Tongue (tissue), 2 donors: ENCODE results near the gene CDH13. TPM values are rescaled to one million over a fixed set of nuclear protein-coding genes. Genes with fewer than 3 reads are reported as not detected.

Experiments
- DNase-seq: peaks from one replicate; pipeline ENCODE4 v3.0.0-alpha.2; 2015
- total RNA-seq: library from RNA; depleted of rRNA; stranded (reverse); fragments of >200 nt; gene quantifications from one replicate; pipeline ENCODE4 v1.2.3, GENCODE V29; 2014

Gene CDH13
- total RNA-seq, 1 donor from 2014 or later: 106 TPM

DNA sequence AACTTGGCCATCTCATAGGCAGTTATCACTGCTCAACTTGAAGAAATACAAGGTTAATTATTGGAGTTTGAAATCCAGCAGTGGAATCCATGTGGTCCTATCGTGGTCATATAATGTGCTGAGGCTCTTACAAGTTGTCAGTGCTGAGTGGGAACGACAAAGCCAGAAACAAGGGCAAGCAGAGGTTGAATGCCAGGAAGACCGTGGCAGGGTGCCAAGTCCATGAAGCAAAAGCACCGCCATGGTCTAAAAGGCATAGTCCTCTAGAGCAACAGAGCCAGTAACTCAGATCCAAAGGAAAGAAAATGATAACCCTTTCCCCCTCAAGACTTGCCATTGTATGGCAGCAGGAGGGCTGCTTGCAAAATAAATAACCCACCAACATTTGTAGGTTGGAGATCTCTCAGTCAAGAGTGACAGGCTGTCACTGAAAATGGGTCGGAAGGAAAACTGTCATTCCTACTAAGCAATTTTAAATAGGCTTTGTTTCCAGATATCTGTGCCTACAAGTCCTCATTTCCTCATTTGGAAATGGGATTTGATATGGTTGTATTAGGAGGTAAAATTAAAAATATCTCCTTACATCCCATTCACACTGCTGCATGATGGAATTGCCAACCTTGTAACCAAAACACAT, 1144.7 kb downstream of the CDH13 start:
- peak; percentile 64 for DNase-seq

DNA sequence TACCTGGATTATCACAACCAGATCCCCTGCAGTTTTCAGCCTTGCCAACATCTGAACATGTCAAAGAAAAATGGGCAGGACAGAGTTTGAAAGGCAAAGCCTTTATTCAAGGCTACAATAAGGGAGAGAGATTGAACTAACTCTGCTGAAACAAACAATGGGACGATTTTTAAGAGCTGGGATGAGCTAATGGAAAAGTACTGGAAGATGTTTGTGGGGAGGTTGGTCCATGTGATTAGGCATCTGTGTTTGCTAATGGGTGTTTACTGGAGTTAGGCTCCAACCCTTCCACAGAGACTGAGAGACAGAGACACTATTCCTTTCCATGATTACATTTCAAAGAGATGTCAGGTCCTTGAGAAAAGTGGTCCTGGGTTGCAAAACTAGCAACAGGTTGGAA, 1146.0 kb downstream of the CDH13 start:
- no peak for DNase-seq

DNA sequence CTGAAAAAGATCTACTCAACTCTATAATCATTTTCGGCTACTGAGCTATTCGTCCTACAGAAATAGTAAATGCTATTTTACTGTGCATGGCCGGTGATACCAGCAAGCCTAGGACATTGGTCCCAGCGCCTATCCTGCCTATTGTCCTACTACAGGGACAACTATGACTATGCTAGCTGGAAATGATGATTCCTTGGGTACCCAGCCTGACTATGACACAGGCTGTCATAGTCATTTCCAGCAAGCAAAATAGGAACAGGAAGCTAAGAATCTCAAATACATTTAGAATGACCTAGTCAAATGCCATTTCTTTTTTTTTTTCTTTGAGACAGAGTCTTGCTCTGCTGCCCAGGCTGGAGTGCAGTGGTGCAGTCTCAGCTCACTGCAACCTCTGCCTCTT, 1147.3 kb downstream of the CDH13 start:
- no peak for DNase-seq

DNA sequence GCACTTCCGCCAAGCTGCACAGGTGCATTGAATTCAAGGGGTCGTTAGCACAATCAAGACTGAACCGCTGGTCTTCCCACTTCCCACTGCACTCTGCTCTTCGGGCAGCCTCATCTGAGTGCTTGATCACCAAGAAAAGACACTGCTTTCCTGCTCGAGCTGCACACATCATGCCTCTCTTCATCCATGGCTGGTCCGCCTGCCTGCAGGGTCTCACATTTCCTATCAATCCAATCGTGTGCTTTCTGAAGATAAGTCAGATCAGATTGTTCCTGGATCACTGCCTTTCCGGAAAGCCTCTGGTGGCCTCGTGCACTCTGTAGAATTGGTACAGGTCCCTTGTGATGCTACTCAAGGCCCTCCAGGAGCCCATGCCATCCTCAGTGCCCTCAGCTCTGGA, 1150.2 kb downstream of the CDH13 start:
- no peak for DNase-seq

DNA sequence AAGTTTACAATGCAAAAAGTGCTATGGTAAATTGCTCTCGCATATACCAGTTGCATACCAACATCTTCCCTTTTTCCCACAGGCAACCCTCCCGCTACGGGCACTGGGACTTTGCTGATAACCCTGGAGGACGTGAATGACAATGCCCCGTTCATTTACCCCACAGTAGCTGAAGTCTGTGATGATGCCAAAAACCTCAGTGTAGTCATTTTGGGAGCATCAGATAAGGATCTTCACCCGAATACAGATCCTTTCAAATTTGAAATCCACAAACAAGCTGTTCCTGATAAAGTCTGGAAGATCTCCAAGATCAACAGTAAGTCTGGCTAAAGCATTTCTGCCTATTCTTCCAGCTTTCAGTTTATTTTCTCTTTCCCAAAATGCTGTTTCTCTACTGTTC, 1153.1 kb downstream of the CDH13 start:
- no peak for DNase-seq

DNA sequence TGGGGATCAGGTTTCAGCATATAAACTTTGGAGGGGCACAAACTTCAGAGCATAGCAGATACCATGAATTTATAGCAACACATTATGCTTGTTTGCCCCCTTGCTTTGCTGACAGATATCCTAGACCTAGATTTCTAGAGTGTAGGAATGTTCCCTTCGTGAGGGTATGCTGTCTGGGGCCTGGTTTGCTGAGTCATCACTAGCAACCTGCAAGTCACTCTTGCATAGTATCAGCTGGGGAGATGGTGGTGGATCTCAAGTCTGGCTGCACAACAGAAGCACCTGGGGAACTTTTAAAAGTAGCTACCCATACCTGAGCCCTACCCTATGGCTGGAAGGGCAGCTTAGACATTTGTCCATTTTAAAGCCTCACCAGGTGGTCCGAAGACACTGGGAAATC, 1158.7 kb downstream of the CDH13 start:
- no peak for DNase-seq

DNA sequence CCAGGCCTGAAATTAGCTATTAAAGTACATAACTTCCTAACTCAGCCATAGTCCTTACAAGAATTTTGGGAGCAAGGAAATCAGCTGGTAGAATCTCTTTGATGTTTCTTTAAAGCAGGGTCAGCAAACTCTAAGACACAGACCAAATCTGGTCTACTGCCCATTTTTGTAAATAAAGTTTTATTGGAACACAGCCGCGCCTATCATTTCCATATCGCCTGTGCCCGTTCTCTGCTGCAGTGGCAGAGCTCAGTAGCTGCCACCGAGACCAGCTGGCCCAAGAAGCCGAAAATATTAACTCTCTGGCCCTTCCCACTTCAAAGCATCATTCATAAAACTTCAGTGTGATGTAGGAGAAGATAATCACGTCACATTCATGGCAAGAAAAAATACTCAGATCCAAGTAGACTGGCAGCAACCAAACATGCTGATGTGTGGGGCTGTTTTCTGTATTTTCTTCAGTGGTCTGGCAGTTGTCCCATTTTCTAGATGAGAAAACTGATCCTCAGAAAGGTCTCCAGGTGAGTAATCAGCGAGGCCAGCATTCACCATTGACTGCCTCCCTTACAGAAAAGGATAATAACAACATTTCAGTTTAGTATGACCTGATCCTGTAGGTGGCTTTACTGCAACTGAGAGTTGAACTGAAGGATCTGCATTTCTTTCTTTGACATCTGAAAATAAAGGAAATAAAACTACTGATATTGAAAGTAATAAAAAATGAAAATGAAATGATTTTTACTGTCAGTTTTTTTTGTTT, 1163.1 kb downstream of the CDH13 start:
- no peak for DNase-seq

DNA sequence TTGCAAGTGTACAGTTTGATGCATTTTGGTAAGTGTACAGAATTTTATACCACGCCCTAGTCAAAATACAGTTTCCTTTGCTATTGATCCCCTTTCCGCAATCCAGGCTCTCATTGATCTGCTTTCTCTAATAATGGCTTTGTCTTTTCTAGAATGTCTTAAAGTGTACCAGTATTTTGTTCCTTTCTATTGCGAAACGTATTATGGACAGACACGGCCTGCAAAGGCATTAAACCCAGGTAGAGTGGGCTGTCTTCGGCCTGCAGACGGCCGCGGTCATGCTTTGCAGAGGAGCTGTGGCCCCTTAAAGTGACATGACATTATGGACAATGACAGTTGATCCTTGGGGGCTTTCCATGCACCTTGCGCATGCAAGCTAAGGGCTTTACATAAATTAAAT, 1165.1 kb downstream of the CDH13 start:
- DNase-seq: no peak

DNA sequence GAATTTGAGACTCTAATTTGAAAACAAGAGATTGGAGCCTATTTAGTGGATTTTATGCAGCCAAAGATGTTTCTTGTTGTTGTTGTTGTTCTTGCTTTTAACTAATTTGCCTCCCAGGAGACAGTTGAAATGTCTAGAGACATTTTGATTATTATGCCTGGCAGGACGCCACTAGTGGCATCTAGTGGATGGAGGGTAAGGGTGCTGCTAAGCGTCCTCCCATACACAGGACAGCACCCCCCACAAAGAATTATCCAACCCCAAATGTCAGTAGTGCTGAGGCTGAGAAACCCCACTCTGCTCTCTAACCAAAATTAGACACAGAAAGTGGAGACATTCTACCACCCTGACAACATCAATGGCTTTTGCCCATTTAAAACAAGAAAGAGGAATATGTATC, 1165.6 kb downstream of the CDH13 start:
- DNase-seq: no peak

DNA sequence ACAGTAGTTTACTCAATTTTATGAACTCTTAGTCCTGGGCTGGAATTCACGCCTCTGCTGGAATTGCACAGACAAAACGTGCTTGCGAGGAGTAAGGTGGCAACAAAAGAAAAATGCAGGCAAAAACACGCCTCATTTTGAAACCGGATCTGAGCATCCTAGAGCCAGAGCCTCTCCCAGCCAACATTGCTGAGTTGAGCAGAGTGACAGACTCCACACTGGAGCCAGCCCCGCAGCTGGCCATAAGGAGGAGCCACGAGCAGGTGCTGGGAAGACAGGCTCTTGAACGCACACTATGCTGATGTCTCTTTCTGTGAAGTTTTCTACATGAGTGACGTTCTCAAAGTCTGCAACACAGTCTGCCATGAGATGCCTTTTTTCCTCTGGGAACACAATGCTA, 1166.4 kb downstream of the CDH13 start:
- peak; percentile 64 for DNase-seq

DNA sequence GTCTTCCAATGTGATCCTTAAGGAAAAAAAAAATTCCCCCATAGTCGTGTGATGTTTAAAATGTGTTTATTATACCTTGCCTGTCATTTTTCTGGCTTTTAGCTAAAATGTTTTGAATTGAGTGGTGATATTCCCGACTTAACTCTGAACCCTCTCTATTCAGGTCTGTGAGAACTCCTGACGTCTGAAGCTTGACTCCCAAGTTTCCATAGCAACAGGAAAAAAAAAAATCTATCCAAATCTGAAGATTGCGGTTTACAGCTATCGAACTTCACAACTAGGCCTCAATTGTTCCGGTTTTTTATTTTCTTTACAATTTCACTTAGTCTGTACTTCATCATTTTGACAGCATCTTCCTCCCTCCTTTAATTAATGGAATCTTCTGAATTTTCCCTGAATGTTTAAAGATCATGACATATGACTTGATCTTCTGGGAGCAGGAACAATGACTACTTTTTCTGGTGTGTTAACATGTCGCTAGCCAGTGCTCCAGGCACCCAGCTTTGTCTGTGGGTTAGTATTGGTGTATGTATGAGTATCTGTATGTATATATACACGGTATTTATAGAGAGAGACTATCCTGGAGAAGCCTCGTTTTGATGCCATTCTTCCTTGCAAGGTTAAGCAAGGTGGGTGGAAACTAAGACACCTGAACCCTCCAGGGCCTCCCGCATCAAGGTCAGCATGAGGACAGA, 1168.2 kb downstream of the CDH13 start:
- DNase-seq: peak; percentile 32

DNA sequence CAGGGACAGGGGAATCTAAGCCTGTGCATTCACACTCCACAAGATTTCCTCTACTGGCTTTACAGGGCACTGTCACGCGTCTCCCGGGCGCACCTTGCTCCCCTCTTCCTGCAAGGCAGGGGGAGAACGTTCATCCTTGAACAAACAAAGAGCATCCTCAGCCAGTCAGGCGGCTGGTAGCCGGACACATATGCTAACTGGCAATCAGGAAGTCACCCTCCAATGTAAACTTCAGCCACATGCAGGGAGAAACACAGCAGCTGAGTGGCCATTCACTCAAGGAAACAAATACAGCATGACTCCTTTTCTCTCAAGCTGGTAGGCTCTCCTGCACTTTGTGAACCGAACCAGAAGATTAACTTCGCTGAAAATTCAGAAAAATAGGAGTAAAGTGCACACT, 1170.2 kb downstream of the CDH13 start:
- no peak for DNase-seq

DNA sequence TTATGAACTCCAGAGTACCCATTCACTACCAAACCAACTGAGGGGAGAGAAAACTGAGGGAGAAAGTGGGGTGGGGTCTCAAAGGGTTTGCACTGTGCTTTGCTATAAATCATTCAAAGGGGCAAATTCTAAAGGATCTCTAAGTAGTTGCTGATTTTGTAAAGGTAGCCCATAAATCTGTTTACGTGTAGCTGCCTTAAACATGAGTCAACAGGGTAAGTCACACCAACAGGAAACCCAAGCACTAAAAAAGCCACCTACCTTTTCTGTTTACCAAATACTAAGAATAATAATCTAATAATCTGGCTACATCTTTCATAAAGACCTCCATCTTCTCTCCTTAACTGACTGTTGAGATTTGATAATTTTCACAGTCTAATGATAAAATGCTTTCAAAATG, 1172.6 kb downstream of the CDH13 start:
- no peak for DNase-seq

DNA sequence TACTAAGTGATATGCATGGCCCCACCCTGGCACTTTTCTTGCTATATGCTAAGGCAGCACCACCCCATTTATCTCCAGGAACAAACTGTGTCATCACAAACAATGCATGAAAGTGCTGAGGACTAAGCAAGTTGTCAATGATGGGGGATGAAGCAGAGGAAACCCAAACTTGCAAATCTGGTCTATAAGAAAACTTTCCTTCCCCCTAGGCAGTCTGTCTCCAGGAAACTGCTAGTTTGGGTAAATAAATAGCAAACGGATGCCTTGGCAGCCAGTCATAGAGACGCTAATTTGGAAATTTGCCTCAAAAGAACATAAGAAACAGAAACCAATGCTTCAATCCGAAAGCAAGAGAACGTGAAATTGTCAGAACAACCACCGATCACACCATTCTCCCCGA, 1175.4 kb downstream of the CDH13 start:
- DNase-seq: peak; percentile 90

DNA sequence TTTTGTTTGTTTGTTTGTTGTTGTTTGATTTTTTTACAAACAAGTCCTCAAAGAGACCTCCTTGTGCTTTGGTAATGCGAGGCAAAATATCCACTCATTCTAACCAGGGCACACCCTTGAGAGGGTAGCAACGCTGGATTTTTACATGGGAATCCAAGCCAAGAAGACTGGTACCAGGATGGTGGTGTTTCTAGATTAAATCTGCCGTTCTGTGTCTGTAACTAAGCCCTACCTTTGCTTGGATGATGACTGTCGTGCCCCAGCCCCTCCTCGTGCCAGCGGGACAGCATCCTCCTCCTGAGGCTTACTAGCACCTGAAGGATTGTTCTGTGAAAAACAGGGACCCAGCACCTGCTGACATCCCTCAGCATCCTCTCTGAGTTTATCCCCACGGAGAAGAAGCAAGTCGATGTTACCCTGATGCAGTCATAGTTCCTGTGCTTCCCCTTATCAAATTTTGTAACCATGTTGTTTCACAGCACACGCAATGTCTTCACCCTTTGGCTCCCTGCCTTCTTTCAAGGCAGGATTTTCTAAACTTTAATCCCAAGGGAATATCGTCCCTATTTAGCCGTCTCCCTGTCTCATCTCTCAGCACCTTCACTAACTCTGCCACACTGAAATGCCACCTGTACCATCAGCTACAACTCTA, 1175.9 kb downstream of the CDH13 start:
- DNase-seq: no peak

DNA sequence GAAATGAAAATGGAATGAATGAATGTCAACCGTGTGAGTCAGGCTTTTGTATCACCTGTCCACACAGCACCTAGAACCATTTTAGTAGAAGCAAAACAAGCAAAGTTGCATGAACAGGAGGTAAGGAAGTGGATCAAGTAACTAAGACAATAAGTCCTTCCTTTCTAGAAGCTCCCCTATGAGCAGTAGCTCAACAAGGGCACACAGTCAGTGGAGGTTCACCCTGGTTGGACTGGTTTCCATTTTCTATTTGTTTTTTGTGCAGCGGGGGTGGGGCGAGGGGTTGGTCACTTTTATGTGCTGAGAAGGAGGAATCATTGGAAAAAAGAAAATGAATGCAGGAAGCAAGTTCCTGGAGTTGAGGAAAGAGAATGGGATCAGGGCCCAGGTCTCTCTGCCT, 1177.0 kb downstream of the CDH13 start:
- DNase-seq: no peak

DNA sequence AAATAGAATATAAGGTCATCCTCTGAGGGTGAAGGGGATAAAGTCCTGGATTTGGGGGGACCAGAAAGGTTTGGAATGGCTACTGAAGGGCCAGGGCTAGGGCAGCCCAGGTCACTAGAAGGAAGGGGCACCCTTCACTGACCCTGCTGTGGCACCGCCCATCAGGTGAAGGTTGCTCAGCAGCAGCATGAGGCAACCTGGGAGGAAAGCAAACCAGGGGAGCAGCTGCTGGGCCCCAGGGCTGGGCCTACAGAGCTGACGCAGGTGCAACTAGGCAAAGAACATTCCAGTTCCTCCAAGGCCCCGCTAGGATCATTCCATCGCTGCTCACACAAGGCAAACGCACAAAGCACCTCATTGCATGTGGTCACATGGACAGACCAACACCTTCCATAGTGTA, 1177.6 kb downstream of the CDH13 start:
- DNase-seq: no peak

DNA sequence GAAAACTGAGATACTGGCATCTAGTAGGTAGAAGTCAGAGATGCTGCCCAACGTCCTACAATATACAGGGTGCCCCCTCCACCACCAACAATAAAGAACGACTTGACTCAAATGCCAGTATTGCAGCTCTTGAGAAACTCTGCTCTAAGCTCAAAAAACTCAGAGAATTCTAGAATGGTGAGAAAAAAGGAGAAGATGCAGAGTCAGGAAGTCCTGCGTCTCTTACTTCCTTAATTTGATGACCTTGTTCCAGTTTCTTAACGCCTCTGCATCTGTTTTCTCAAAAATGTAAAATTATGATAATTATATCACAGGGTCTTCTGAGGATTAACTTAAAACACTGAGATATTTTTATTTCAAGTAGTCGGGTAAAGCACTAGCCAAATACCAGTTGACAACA, 1179.3 kb downstream of the CDH13 start:
- DNase-seq: no peak

DNA sequence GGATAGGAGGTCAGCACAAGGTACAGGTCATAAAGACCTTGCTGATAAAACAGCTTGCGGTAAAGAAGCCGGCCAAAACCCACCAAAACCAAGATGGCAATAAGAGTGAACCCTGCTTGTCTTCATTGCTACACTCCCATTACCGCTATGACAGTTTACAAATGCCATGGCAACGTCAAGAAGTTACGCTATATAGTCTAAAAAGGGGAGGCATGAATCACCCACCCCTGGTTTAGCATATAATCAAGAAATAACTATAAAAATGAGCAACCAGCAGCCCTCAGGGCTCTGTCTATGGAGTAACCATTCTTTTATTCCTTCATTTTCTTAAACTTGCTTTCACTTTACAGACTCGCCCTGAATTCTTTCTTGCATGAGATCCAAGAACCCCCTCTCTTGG, 1180.0 kb downstream of the CDH13 start:
- no peak for DNase-seq

DNA sequence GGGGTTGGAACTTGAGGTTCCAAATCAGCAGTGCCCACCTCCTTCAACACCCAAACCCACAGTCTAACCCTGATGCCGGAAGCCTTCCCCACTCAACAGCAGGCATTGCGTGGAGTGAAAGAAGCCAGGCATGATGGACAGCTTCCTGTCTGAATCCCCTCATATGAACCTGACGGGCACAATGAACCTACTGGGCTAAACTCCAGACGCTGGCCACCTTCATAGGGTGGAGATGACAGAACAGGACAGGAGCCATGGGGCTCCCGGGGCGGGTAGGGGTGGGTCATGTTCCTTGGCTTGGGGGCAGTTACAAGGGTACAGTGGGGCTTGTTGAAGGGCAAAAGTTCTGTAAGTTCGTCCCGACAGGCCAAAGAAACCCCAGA, 1180.5 kb downstream of the CDH13 start:
- no peak for DNase-seq

DNA sequence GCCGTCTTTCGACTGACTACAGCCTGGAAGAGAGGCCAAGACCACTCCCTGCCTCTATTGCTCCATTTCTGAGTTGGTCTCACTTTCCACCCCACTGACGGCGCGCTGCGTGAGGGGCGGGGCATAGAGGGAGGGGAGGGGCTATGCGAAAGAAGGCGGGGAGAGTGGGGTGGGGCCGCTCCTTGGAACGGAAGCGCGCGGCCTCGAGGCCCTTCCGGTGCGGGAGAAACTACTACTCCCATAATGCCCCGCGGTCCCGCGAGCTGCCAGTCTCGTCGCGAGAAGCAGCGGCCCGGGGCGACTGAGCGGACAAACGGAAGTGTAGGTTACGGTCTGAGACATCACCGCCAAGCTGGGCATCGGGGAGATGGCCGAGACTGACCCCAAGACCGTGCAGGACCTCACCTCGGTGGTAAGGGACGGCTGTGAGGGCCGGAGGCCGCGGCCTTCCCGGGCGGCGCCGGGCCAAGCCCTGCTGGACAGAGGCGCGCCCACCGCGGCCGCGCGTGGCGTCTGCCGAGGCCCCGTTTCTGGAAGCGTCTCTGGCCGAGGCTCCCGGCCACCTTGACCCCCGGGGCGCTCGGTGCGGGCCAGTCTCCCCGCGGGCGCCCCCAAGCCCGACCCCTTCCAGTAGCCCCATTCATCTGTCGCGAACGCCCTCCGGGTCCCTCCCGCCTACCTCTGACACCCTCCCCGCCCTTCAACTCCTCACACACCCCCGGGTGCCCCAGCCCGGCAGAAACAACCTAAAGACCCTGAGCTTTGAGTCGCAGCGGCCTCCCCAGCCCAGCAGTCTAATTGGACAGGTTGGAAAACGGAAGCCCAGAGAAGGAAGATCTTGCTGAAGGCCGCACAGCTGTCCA, 1181.2 kb downstream of the CDH13 start, which contains the start of gene HSBP1:
Gene HSBP1 (plus strand): TSS at position 269 of the 863 bp plus-strand sequence. CDS start 99 bp downstream, at position 368.
- DNase-seq: peak; percentile 96

DNA sequence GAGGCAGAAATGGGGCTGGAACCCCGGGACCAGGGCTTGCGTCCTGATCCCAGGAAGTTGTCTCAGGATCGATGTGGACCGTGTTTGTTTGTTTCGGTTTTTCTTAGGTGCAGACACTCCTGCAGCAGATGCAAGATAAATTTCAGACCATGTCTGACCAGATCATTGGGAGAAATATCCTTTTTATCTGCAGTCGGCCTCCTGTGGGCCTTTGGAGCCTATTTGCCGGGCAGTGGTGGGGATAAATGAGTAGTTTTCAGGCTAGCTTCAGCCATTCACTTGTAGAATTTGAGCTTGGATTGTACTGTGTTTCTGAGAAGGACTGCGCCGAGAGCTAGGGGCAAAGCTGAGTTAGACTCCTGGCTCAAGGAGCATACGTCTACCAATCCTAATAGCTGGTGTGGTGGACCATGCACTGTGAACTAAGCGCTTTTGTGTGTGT, 1181.8 kb downstream of the CDH13 start:
- DNase-seq: no peak
